ENCODE results near the gene ATRNL1.
"Not testable (repeated sequence)": the region's sequence is repeated elsewhere in the genome, so short reads cannot be mapped to it uniquely, and the experiment has no call there.

ATRNL1 gene

GRCh38 chr10:115772606-115773005 lies 679.4 kb downstream of the ATRNL1 start:
- no peak for DNase-seq

DNA sequence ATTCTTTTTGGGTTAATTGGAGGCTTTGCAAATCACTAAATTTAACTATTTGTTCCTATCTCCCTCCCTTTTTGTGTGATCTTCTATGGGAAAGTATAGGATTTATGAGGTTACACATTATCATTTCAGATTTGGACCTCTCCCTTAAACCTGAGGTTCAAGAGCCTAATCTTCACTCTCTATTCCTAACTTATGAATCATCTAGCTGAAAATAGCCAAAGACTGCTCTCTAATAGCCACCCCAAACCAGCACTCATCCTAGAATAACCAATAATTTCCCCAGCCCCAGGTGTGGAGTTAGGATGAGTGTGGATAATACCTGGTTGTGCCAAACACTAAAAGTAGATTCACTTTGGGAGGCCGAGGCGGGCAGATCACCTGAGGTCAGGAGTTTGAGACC lies 680.7 kb downstream of the ATRNL1 start:
- no peak for DNase-seq

DNA sequence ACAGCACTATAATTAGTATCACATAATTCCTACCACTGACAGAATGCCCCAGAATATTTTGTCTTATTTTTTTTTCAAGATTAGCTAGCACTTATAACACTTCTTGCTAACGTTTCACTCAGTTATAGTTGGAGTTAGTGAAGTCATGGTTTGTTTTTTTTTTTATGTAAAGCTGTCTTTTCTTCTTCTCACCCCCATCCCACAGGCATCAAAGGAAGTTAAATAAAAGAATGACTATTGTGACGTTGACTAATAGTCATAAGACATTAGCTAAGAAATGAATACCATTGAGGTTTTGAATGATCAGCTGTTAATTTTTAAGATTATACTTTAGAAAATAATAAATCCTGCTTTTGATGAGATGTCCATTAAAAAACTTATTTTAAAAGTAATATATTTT lies 681.6 kb downstream of the ATRNL1 start:
- DNase-seq = no peak

DNA sequence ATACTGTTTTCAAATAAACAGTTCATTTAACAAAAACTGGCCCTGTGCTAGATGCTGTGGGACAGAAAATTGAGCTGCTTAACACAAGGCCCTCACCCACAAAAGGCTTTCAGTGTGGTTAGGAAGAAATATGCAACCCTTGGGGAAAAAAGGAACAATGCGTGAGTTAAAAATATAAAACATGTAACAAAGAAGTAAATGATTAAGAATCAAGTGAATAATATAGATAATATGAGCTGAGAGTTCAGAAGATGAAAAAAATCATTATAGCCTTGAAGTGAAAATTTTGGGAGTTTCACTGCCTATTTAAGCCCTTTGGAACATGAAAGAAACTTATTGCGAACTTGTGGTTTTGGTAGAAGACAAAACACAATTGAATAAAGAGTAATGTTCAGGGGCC lies 684.5 kb downstream of the ATRNL1 start:
- DNase-seq = no peak

GRCh38 chr10:115790220-115790619 lies 697.1 kb downstream of the ATRNL1 start:
- no peak for DNase-seq

GRCh38 chr10:115795964-115796363 lies 702.8 kb downstream of the ATRNL1 start:
- no peak for DNase-seq

DNA sequence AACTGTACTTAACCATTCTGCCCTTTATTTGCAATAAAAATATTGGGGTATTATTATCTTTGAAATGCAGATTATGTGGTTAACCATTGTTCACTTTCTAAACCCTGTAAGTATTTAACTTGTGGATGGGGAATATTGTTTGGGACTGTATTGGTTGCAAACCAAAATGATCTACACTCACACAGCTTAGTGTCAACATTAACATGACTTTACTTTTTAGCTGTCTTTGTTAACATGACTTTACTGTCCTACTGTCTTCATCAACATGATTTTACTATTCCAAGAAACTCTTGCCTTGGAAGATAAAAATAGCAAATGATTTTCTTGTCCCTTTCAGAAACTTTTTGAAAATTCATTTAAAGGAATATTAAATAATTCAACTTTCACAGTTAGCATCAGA lies 708.3 kb downstream of the ATRNL1 start:
- no peak for DNase-seq

- DNase-seq = no peak
These were observed 708.8 kb downstream of the ATRNL1 start for GRCh38 chr10:115801992-115802391.

GRCh38 chr10:115802911-115803310 lies 709.7 kb downstream of the ATRNL1 start:
- no peak for DNase-seq

GRCh38 chr10:115814542-115814941 lies 721.4 kb downstream of the ATRNL1 start:
- DNase-seq = no peak

DNA sequence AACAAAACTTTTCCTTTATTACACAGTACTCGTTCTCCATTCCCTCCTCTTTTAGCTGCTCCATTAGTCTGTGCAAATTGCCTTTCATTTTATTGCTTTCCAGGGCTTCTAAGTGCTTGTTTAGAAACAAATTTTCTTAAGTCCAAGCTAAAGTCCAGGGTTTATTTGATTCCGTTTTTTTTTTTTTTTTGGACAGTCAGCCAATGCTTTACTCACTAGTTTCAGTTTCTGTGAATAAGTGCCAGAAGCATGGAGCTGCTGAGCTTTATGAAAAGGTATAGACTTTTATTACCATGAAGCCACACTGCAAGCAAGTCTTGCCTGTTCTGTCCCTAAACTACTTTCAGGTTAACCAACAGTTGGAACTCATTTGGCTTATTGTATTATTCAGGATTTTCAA lies 724.8 kb downstream of the ATRNL1 start:
- no peak for DNase-seq

DNA sequence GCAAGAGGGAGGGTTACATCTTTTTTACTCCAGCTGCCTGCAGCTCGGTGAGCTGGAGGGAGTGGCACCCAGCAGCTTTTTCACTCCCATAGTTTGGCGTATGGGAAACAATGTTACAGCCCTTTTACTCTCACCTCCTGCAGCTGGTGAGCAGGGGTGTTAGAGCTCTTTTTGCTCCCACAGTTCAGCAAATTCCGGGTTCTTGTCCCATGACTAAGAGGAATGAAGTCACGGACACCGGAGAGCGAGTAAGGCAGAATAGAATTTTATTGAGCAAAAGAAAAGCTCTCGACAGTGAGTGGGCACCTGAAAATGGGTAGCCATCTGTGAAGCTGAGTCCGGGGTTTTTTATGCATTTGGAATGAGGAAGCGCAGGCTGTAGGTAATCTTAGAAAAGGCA lies 733.2 kb downstream of the ATRNL1 start:
- no peak for DNase-seq

- DNase-seq = no peak
These were observed 734.3 kb downstream of the ATRNL1 start for GRCh38 chr10:115827231-115828009.

GRCh38 chr10:115828182-115828581 lies 735.0 kb downstream of the ATRNL1 start:
- DNase-seq = not testable (repeated sequence)

DNA sequence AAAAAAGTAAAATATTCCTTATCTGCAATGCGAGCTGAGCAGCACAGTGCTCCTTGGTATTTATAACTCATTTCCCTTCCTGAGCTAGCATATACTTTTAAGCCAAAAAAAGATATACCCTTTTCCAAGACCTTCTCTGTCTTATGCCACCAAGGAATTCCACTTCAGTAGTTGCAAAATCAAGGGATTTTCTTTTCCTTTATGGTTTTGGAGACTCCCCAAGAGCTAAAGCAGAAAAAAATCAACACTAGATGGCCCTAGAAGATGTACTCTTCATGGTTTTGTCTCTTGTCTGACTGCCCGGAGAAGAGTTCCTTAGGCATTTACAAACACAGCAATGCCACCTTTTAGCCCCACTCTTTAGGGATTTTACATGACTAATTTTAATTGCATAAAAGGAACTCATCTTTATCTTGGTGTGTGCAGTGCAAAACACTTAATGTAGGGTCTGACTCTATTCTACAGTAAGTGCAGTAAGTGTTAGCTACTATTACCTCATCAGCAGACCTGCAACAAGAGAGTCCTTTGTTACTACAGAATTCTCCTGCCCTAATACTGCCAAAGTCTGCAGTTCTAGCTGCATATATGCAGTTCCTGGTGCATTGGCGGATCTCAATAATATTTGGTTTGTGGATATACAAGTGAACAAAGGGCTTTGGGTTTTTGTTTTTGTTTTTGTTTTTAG lies 736.5 kb downstream of the ATRNL1 start:
- DNase-seq = no peak

- no peak for DNase-seq
These were observed 737.3 kb downstream of the ATRNL1 start for GRCh38 chr10:115830265-115830970.

GRCh38 chr10:115831016-115831415 lies 737.9 kb downstream of the ATRNL1 start:
- DNase-seq = no peak

DNA sequence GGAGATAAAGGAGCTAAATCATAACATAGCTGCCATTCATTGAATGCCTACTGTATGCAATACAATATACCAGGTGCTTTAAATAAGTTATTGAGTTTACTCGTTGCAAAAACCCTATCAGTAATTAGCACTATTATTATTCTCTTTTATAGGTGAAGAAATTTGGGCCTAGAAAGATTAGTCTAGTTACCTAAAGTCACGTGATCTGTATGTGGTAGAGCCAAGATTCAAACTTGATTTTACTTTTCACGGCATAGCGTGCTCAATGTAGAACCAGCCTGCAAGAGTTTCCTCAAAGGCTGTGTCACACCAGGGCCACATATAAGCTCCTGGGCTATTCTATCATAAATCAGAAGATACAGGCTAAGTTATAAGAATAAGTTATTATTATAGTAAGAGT lies 740.0 kb downstream of the ATRNL1 start:
- DNase-seq = no peak

- DNase-seq = no peak
These were observed 751.4 kb downstream of the ATRNL1 start for GRCh38 chr10:115844591-115844990.

DNA sequence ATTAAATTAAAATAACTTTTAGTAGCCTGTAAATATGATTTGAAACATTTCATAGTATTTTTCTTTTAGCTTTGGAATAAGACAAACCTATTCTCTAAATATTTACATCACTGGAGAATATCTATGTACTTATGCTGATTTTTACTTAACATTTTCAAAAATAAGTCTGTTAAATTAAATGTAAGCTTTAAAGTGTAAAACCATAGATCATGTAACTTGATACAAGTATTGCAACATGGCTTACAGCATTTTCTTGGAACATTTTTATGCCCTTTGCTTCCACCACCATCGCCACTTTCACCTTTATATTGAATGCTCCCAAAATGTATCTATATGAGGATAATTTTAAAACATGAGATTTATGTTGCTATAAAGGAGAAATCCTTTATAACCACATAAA lies 752.8 kb downstream of the ATRNL1 start:
- DNase-seq = no peak

DNA sequence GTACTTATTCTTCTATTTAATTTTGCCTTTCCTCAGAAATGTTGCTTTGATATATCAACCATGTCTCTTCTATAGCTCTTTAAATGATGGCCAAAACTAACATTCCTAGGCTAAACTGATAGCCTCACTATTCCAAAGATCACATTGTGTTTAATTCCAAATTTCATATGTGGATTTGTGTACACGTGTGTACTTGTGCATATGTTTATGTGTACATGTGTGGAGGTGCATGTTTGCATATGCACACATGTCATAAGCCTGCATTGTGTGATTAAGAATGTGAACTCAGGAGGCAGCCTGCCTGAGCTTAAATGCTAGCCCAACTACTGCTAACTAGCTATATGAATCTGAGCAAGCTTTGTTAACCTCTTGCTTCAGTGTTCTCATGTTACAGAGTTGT lies 753.4 kb downstream of the ATRNL1 start:
- DNase-seq = no peak

DNA sequence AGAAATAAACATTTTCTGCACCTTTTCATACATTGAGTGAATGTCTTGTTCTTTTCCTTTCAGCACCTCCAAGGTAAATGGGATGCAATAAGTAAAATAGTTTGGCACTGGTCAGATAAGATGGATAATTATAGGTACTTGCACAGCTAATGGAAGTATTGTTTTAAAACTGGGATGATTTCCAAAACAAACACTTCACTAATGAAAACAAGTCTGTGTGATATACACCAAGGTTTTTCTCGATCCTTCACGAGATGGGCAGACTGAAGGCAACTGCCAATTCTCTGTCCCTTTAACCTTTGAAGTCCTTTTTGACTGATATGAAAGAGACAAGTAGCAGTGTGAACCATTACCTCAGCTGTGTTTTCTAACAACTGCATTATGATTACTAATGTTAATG lies 756.0 kb downstream of the ATRNL1 start:
- DNase-seq = no peak

DNA sequence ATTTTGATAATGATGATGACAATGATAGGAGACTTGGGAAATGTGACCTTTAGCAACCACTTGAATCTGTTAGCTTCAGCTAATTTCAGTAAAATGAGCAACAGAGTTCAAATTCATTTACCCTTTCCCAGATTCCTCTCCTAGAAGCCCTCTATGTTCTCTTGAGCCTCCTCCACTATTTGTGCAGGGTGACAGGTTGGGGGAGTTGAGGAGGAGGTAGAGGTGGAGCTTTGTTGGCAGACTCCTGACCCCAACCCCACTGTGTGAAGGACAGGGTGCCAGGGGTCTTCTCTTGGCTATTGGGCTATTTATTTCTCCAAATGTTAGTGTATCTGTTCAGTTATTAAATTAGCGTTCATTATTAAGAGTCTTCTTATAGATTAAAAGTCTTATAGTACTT lies 757.5 kb downstream of the ATRNL1 start:
- DNase-seq = no peak

DNA sequence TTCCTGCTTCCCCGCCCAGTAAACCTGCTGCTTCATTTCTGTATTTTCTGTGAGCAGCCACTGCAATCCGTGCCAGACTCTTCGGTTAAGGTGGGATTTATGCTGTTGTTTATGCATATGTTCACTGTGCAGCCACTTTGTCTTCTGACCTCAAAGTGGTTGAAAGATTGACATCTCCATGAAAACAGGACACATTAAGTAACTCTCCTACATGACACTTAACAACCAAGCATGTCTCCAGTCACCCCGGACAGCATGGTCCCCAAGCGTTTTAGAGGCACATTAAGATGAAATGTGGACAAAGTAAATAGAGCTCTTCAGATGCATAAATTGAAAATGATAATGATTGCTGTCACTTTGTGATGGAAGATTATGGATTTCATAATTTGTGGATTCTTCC lies 758.5 kb downstream of the ATRNL1 start:
- DNase-seq = no peak
